SK-N-MC (cell line): ENCODE data around the gene ZFTA.

Experiments used
- EZH2 ChIP-seq: fragments of 200-600 bp; sonication (generic); IDR thresholded peaks from one replicate; pipeline ENCODE4 v1.6.1; 2017; ENCODE audit warnings: antibody characterized with exemption
- POLR2AphosphoS5 ChIP-seq: IDR thresholded peaks from 2 replicates; pipeline ENCODE4 v1.6.1; 2012; ENCODE audit warnings: mild to moderate bottlenecking, low read depth, low read length, borderline replicate concordance

DNA sequence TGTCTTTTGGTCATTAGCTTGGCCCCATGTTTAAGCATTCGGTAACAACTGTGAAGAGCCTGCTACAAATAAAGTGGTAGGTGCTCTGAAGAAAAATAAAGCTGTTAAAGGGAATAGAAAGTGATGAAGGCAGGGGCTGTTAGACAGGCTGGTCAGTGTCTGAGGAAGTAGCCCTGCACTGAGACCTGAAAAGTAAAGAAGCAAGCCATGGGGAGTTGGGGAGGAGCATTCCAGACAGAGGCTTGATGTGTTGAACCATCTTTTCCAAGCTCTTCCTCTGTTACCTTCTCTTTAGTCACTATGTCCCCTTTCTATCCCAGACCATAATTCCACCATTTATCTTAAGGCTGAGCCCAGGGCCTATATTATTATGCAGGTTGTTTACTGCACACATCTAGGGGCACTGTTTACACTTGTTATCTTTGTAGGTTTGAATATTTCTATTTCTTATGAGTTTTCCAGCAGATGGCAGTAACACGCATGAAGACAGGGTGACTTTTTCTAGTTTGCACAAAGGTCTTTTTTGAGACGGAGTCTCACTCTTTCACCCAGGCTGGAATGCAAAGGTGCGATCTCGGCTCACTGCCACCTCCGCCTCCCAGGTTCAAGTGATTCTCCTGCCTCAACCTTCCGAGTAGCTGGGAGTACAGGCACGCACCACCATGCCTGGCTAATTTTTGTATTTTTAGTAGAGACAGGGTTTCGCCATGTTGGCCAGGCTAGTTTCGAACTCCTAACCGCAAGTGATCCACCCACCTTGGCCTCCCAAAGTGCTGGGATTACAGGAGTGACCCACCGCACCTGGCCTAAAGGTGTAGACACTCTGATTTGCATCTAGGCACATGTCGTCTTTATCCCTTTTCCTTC is 23.0 kb downstream of the ZFTA start:
- TF ChIP-seq EZH2 = no peak
- no peak for TF ChIP-seq POLR2AphosphoS5
